Suprapubic skin (tissue), 4 donors: ENCODE data around the gene SEMA5B.

Experiments used
- EP300 ChIP-seq: sonication (generic); formaldehyde crosslinking; IDR thresholded peaks from one replicate; pipeline ENCODE4 v1.6.1; 2017; ENCODE audit warnings: antibody characterized with exemption
- POLR2A ChIP-seq, 2 donors: fragments of 450-650 bp; IDR thresholded peaks; one replicate each; pipeline ENCODE4 v1.6.1; 2017; ENCODE audit warnings: antibody characterized with exemption in 2 of 2, mild to moderate bottlenecking in 2 of 2, moderate library complexity in 2 of 2
- POLR2AphosphoS5 ChIP-seq, 3 donors: sonication (generic); formaldehyde crosslinking; IDR thresholded peaks; one replicate each; pipeline ENCODE4 v1.6.1; 2017; ENCODE audit warnings: antibody characterized with exemption in 3 of 3
- TF ChIP-seq, protein P1 (sequence below), 2 donors: fragments of 200-600 bp in 1 of 2; fragments of 450-650 bp in 1 of 2; sonication (generic) in 1 of 2; IDR thresholded peaks; one replicate each; pipeline ENCODE4 v1.5.1; 2016 to 2019; ENCODE audit warnings: antibody characterized with exemption in 2 of 2, mild to moderate bottlenecking in 1 of 2, moderate library complexity in 1 of 2

DNA sequence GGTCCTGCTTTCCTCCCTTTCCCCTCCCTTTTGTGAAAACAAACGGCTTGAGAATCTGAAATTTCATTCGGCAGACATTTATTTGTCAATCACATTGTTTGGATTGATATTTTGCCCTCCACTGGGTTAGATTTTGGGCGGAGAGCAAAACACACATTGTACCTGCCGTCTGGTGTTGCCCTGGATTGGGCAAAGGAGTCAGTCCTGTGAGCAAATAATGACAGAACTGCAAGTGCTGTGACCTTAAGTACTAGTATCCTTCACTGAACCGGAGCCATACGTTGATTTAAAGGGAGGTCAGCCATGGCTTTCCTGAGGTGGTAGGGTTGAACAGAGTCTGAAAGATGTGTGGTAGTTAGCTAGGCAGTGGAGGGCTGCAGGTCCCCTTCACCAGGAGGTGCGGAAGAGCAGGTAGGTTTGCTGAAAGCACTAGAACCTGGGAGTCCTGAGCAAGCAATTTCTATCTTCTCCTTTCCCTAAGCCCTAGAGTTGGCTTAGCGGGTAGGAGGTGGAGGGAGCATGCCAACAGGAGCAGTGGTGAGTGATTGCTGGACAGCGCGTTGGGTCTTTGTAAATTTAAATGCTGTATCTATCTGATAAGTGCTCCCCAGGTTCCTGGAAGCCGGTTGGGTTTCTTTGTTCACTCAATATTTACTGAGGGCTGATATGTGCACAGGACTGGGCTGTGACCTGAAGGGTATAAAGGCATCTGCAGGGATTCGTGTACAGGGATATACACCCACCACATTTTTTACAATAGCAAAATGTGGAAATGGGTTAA, 41.2 kb upstream of the SEMA5B start:
- TF ChIP-seq, protein P1, sequence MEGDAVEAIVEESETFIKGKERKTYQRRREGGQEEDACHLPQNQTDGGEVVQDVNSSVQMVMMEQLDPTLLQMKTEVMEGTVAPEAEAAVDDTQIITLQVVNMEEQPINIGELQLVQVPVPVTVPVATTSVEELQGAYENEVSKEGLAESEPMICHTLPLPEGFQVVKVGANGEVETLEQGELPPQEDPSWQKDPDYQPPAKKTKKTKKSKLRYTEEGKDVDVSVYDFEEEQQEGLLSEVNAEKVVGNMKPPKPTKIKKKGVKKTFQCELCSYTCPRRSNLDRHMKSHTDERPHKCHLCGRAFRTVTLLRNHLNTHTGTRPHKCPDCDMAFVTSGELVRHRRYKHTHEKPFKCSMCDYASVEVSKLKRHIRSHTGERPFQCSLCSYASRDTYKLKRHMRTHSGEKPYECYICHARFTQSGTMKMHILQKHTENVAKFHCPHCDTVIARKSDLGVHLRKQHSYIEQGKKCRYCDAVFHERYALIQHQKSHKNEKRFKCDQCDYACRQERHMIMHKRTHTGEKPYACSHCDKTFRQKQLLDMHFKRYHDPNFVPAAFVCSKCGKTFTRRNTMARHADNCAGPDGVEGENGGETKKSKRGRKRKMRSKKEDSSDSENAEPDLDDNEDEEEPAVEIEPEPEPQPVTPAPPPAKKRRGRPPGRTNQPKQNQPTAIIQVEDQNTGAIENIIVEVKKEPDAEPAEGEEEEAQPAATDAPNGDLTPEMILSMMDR (IDR thresholded peaks at IDR 0.05) = no peak
- TF ChIP-seq EP300 (no peak), POLR2A (IDR thresholded peaks at IDR 0.05) (no peak), POLR2AphosphoS5 (IDR thresholded peaks at IDR 0.05) (no peak)
